Heart left ventricle (tissue), 16 donors: Measurements from ENCODE around the gene MTCH1. TPM values are rescaled to one million over a fixed set of nuclear protein-coding genes. Genes with fewer than 3 reads are reported as not detected.

ENCODE experiments used
- ATAC-seq, 4 donors: fragments of 200-7000 bp; cut with Tn5 transposase; one replicate each; pipeline ENCODE4 v1.9.1; 2020 to 2022; ENCODE audit warnings: moderate library complexity in 4 of 4, mild to moderate bottlenecking in 3 of 4, moderate number of reproducible peaks in 1 of 4
- DNase-seq, 5 donors: peaks; one replicate each; pipeline ENCODE4 v3.0.0-alpha.2; 2020
- H3K27ac ChIP-seq, 12 donors: fragments of 200-600 bp; sonication (generic) in 4 of 12; one replicate each; pipeline versions ENCODE4 v1.5.0 to v1.8.0; 2016 to 2022; ENCODE audit warnings: mild to moderate bottlenecking in 2 of 12
- H3K27me3 ChIP-seq, 9 donors: fragments of 200-600 bp; sonication (generic) in 2 of 9; one replicate each; pipeline versions ENCODE4 v1.5.1 to v1.8.0; 2016 to 2022; ENCODE audit warnings: mild to moderate bottlenecking in 3 of 9
- H3K36me3 ChIP-seq, 9 donors: fragments of 200-600 bp; sonication (generic) in 2 of 9; one replicate each; pipeline versions ENCODE4 v1.5.0 to v1.8.0; 2018 to 2022; ENCODE audit warnings: mild to moderate bottlenecking in 2 of 9
- H3K4me1 ChIP-seq, 12 donors: fragments of 200-600 bp; sonication (generic) in 4 of 12; one replicate each; pipeline versions ENCODE4 v1.5.0 to v1.8.0; 2016 to 2022; ENCODE audit warnings: mild to moderate bottlenecking in 3 of 12
- H3K4me3 ChIP-seq, 12 donors: fragments of 200-600 bp; sonication (generic) in 4 of 12; one replicate each; pipeline versions ENCODE4 v1.5.0 to v1.8.0; 2017 to 2022; ENCODE audit warnings: mild to moderate bottlenecking in 9 of 12, moderate library complexity in 4 of 12
- H3K9me3 ChIP-seq, 12 donors: fragments of 200-600 bp; sonication (generic) in 4 of 12; one replicate each; pipeline versions ENCODE4 v1.5.0 to v1.8.0; 2016 to 2022; ENCODE audit warnings: mild to moderate bottlenecking in 1 of 12
- POLR2A ChIP-seq, 2 donors: fragments of 450-650 bp; IDR thresholded peaks; one replicate each; pipeline ENCODE4 v1.6.1; 2017; ENCODE audit warnings: antibody characterized with exemption in 2 of 2, mild to moderate bottlenecking in 2 of 2, moderate library complexity in 2 of 2
- WGBS, 4 donors: extraction: QIAGEN DNeasy Blood & Tissue Kit in 2 of 4; methylation state at CpG; one replicate each; pipeline versions ENCODE4 v1.1.5 to v1.1.7; 2013 to 2018; 5-methylcytosine and 5-hydroxymethylcytosine counted together
- intact Hi-C, 10 donors: fragments of 100-400 bp; cut with DNase I; formaldehyde crosslinking; loops; one replicate each; pipeline versions ENCODE4 v1.11.1 to v1.14.2; 2022
- polyA plus RNA-seq, 2 donors: library from polyadenylated mRNA; stranded (reverse); fragments of 200-250 nt; gene quantifications; one replicate each; pipeline ENCODE4 v1.2.3, GENCODE V29; 2013
- total RNA-seq, 9 donors: library from RNA; depleted of rRNA in 2 of 9; stranded (reverse); fragments of >200 nt in 2 of 9; fragmentation: NEBNext Ultra II Directional in 3 of 9; extraction: Animal tissue kit (Norgen Biotek cat#: 25700) in 3 of 9; gene quantifications; one replicate each; pipeline versions ENCODE4 v1.1.0 to v1.2.4, GENCODE V29; 2016 to 2023
- TF ChIP-seq, protein P1 (sequence below), 12 donors: fragments of 200-600 bp; sonication (generic) in 4 of 12; IDR thresholded peaks; one replicate each; pipeline versions ENCODE4 v1.5.0 to v1.8.0; 2018 to 2022; ENCODE audit warnings: antibody characterized with exemption in 12 of 12, mild to moderate bottlenecking in 5 of 12
- donor health status: ischemic (EF 13 %, LVEDD 7.1; RV severe dilation, severe dysfunction).
- donor health status: healthy with polysubstance abuse.
- donor health status: DM: no; HTN: yes; CAD: no.
- donor health status: DM: no; HTN: no; CAD: no.
- donor health status: ischemic (EF 25% LVEDD 6.9; RV normal size, moderate dysfunction).
- donor health status: ischemic (EF 25% LVEDD 5.7; RV mildly dilated, moderate dysfunction).
- donor health status: healthy.
- donor health status: DM: yes; HTN: yes; CAD: no.
- donor health status: ischemic (EF 35%, LVEDD 5.7; RV mildly dilated, moderate dysfunction).
- donor health status: nonischemic (EF 11% LVEDD 7.7; RV severe dilation, severe dysfunction).
- donor health status: DM: yes; HTN: yes; CAD: no.
- donor health status: PGD.
- donor health status: ischemic (EF 29% LVEDD 5.4; RV normal size, mild dysfunction).
- donor health status: nonischemic (EF 23%, LVEDD 6.1; RV moderate dilation, normal function).

The MTCH1 gene
- total and polyA plus RNA-seq, 11 donors = 104 to 367 (median 193) TPM

DNA sequence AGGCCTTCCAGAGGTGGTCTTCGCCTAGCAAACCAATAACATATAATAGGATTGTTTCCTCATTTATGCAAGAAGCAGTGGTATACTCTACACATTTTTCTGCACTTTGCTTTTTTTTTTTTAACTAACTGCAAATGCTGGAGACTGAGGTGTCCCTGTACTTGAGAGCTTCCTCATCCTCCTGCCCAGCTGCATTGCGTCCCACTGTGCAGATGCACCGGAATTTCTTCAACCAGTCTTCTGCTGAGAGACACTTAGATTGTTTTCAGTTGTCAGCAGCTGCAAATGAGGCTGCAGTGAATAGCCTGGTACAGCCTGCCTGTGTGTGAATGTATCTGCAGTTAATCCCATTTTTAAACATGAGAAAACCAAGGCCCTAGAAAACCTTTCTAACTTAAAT is 31.0 kb upstream of the MTCH1 start:
- Histone ChIP-seq H3K27me3 (no peaks in the 10 kb centered on the region), H3K27ac (no peak overlapping the region), H3K4me1 (peaks cover 0 to 22% (median 14%) of the 10 kb centered on the region in 12 donors), H3K9me3 (no peaks in the 10 kb centered on the region), H3K4me3 (no peak overlapping the region), H3K36me3 (peaks cover 0 to 59% (median 0%) of the 10 kb centered on the region in 9 donors)
- DNase-seq = no peak
- 85 to 90% (median 88%) methylated on average over 3 of the region's 3 CpGs for WGBS, 4 donors
- ATAC-seq = no peak
- intact Hi-C loops = loop anchor here in 7 of 10 donors (5.0 to 10.0 kb wide), 7 partner anchors 35 to 252 kb away; partner anchors contain the start of gene C6orf89 (in 3 of the 7)
- no peak for TF ChIP-seq POLR2A (IDR thresholded peaks at IDR 0.05)
- TF ChIP-seq, protein P1, sequence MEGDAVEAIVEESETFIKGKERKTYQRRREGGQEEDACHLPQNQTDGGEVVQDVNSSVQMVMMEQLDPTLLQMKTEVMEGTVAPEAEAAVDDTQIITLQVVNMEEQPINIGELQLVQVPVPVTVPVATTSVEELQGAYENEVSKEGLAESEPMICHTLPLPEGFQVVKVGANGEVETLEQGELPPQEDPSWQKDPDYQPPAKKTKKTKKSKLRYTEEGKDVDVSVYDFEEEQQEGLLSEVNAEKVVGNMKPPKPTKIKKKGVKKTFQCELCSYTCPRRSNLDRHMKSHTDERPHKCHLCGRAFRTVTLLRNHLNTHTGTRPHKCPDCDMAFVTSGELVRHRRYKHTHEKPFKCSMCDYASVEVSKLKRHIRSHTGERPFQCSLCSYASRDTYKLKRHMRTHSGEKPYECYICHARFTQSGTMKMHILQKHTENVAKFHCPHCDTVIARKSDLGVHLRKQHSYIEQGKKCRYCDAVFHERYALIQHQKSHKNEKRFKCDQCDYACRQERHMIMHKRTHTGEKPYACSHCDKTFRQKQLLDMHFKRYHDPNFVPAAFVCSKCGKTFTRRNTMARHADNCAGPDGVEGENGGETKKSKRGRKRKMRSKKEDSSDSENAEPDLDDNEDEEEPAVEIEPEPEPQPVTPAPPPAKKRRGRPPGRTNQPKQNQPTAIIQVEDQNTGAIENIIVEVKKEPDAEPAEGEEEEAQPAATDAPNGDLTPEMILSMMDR (IDR thresholded peaks at IDR 0.05) = no peak

DNA sequence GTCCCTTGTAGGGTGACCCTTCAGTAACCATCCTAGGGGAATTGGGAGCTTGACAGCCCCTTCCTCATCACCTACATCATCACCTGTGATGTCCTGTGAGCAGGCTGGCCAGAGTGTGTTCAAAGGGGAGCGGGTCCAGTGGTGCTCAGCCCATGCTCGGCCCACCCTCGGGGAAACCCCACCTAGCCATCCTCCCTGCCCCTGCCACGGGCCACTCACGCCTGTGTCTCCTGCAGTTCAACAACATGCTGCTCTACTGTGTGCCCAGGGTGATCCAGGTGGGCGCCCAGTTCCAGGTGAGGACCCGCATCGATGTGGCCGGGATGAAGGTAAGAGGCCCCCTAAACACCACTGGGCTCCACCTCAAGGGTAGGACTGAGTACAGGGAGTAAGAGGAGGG is 29.5 kb upstream of the MTCH1 start:
- H3K4me3 ChIP-seq = no peak overlapping the region
- DNase-seq (no peak), ATAC-seq (no peak)
- H3K9me3 ChIP-seq = no peaks in the 10 kb centered on the region
- H3K4me1 ChIP-seq = peaks cover 0 to 19% (median 14%) of the 10 kb centered on the region in 12 donors
- WGBS, 4 donors = 89 to 100% (median 94%) methylated on average over 2 to 9 of the region's 9 CpGs
- intact Hi-C loops = loop anchor here in 7 of 10 donors (5.0 to 10.0 kb wide), 7 partner anchors 33 to 251 kb away; partner anchors contain the start of gene C6orf89 (in 3 of the 7)
- no peak for TF ChIP-seq POLR2A (IDR thresholded peaks at IDR 0.05)
- TF ChIP-seq, protein P1 (IDR thresholded peaks at IDR 0.05) = no peak
- H3K36me3 ChIP-seq = peaks cover 0 to 60% (median 0%) of the 10 kb centered on the region in 9 donors
- H3K27ac ChIP-seq = no peak overlapping the region
- H3K27me3 ChIP-seq = no peaks in the 10 kb centered on the region

DNA sequence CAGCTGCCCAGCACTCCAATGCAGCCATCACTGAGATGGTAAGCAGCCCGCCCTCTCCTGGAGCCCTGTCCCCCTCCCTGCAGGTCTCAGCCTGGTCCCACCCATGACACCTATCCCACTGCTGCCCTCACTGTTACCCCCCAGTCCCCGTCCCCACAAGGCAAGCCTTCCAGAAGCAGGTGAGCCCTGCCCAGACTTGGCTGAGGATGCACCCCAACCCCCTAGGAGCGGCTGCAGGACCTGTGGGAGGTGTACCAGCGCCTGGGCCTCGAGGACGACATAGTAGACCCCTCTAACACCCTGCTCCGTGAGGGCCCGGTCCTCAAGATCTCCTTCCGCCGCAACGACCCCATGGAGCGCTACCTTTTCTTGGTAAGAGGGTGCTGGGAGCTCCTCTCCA is 28.7 kb upstream of the MTCH1 start:
- H3K27ac ChIP-seq = no peak overlapping the region
- DNase-seq = no peak
- TF ChIP-seq, protein P1 (IDR thresholded peaks at IDR 0.05) = no peak
- TF ChIP-seq POLR2A (IDR thresholded peaks at IDR 0.05) = no peak
- no peak for ATAC-seq
- no peaks in the 10 kb centered on the region for H3K27me3 ChIP-seq
- 89 to 95% (median 91%) methylated on average over 4 to 12 of the region's 12 CpGs for WGBS, 4 donors
- peaks cover 0 to 59% (median 0%) of the 10 kb centered on the region in 9 donors for H3K36me3 ChIP-seq
- H3K9me3 ChIP-seq = no peaks in the 10 kb centered on the region
- intact Hi-C loops = loop anchor here in 7 of 10 donors (5.0 to 10.0 kb wide), 7 partner anchors 32 to 250 kb away; partner anchors contain the start of gene C6orf89 (in 3 of the 7)
- no peak overlapping the region for H3K4me3 ChIP-seq
- H3K4me1 ChIP-seq = peaks cover 0 to 20% (median 14%) of the 10 kb centered on the region in 12 donors

DNA sequence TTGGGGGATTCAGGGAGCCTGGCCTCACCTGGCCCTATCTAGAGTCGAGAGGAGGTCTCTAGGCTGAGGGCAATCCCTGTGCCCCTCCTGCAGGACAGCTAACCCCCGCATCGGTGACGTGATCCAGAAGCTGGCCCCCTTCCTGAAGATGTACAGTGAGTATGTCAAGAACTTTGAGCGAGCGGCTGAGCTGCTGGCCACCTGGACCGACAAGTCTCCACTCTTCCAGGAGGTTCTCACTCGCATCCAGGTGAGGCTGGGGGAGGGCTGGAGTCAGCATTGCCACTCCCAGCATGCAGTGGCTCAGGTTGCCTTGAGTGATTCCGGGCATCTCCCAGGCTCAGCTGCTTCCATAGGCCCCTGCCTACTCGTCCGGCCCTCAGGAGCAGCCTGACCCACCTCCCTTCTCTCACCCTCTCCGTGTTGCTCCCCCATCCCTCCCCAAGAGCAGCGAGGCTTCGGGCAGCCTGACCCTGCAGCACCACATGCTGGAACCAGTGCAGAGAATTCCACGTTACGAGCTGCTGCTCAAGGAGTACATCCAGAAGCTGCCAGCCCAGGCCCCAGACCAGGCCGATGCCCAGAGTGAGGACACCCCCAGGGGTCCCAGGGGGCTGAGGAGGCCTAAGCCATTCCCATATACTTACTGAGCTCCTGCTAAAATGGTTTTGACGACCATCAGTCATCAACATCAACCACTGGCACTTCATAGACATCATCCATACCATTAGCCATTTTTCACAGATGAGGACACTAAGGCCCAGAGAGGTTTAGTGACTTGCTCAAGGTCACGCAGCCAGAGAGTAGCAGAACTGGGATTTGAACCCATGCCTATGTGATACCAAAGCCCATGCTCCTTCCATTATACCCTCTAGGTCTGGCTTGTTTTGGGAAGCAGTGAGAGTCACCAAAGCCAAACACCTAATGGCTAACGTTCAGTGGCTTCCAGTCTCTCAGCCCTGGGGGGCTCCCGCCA is 27.8 kb upstream of the MTCH1 start:
- no peak for ATAC-seq
- Histone ChIP-seq H3K4me1 (peaks cover 0 to 22% (median 8%) of the 10 kb centered on the region in 12 donors), H3K27ac (no peak overlapping the region), H3K27me3 (no peaks in the 10 kb centered on the region), H3K4me3 (no peak overlapping the region), H3K36me3 (peaks cover 0 to 52% (median 0%) of the 10 kb centered on the region in 9 donors), H3K9me3 (no peaks in the 10 kb centered on the region)
- DNase-seq = no peak
- WGBS, 4 donors = 86 to 90% (median 88%) methylated on average over 20 to 21 of the region's 21 CpGs
- intact Hi-C loops = loop anchor here in 2 of 10 donors (10.0 kb wide), 2 partner anchors 129 to 249 kb away; partner anchors contain the start of gene C6orf89 (in 1 of the 2)
- TF ChIP-seq POLR2A (IDR thresholded peaks at IDR 0.05) = no peak
- TF ChIP-seq, protein P1 (IDR thresholded peaks at IDR 0.05) = no peak
